Muscle layer of duodenum (tissue), 2 donors: ENCODE results near the gene CBX8.
"Not testable (repeated sequence)": the region's sequence is repeated elsewhere in the genome, so short reads cannot be mapped to it uniquely, and the experiment has no call there.

Source experiments
- H3K27ac ChIP-seq: one replicate; pipeline ENCODE4 v1.7.0; 2013; ENCODE audit warnings: mild to moderate bottlenecking, low read length
- H3K27me3 ChIP-seq: one replicate; pipeline ENCODE4 v1.7.0; 2013; ENCODE audit warnings: low read depth, mild to moderate bottlenecking, control low read depth, low read length
- H3K36me3 ChIP-seq, 2 donors: one replicate each; pipeline ENCODE4 v1.7.0; 2013; ENCODE audit warnings: low read length in 2 of 2, control low read depth in 1 of 2, mild to moderate bottlenecking in 1 of 2; ENCODE audit not compliant: insufficient read depth in 2 of 2, control insufficient read depth in 1 of 2
- H3K4me1 ChIP-seq, 2 donors: one replicate each; pipeline ENCODE4 v1.7.0; 2013; ENCODE audit warnings: low read length in 2 of 2, mild to moderate bottlenecking in 2 of 2, control low read depth in 1 of 2, moderate library complexity in 1 of 2; ENCODE audit not compliant: insufficient read depth in 2 of 2, control insufficient read depth in 1 of 2
- H3K4me3 ChIP-seq, 2 donors: one replicate each; pipeline ENCODE4 v1.7.0; 2013; ENCODE audit warnings: low read length in 2 of 2, low read depth in 1 of 2, mild to moderate bottlenecking in 1 of 2
- H3K9me3 ChIP-seq, 2 donors: one replicate each; pipeline ENCODE4 v1.7.0; 2013; ENCODE audit warnings: low read length in 2 of 2, control low read depth in 1 of 2, mild to moderate bottlenecking in 1 of 2; ENCODE audit not compliant: control insufficient read depth in 1 of 2
- donor health status: healthy.

CBX8 gene

DNA sequence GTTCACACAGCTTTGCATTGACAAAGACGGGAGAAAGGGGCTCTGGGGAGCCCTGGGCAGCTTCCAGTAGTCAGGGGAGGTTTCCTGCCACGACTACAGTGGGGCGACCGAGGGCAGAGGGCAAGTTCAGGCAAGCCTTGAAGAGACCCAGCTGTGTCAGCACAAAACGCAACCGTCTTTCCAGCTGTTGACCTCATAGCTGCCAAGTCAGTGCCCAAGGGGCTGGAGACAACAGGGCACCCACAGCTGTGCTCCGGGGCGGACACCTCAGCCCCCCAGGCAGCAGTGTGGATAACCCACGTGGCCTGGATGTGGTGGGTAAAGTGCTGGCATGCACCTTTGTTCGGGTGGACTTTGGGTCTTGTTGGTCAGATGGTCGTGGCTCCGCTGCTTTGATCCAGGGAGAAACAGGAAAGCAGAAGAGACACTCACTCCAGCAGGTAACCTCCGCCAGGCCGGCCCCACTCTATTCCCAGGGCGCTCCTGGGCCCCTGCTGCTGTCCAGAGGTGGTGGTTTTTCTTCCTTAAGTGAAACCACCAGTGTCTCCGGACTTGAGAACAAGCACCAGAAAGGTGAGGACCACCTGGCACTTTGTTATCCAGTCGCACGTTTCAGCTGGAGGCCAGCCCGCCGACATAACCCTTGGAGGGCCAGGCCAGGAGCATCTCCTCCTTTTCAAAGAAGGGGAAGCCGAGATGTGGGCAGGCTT, 36.5 kb downstream of the CBX8 start:
- no peaks in the 10 kb centered on the region for H3K9me3 ChIP-seq
- no peak overlapping the region for H3K4me3 ChIP-seq
- no peak overlapping the region for H3K27ac ChIP-seq
- H3K27me3 ChIP-seq: no peaks in the 10 kb centered on the region
- no peaks in the 10 kb centered on the region for H3K36me3 ChIP-seq
- no peaks in the 10 kb centered on the region for H3K4me1 ChIP-seq

DNA sequence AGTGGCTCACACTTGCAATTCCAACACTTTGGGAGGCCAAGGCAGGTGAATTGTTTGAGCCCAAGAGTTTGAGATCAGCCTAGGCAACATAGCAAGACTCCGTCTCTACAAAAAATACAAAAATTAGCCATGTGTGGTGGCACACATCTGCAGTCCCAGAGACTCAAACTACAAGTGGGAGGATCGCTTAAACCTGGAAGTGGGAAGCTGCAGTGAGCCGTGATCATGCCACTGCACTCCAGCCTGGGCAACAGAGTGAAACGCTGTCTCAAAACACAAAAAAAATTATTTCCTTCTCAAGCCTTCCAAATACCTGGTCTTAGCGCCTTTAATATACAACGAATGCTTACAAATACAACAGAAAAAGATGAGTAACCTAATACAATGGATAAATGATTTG, 38.6 kb downstream of the CBX8 start:
- H3K27ac ChIP-seq: no peak overlapping the region
- no peak overlapping the region for H3K4me3 ChIP-seq
- no peaks in the 10 kb centered on the region for H3K27me3 ChIP-seq
- no peaks in the 10 kb centered on the region for H3K9me3 ChIP-seq
- H3K36me3 ChIP-seq: no peaks in the 10 kb centered on the region
- no peaks in the 10 kb centered on the region for H3K4me1 ChIP-seq

DNA sequence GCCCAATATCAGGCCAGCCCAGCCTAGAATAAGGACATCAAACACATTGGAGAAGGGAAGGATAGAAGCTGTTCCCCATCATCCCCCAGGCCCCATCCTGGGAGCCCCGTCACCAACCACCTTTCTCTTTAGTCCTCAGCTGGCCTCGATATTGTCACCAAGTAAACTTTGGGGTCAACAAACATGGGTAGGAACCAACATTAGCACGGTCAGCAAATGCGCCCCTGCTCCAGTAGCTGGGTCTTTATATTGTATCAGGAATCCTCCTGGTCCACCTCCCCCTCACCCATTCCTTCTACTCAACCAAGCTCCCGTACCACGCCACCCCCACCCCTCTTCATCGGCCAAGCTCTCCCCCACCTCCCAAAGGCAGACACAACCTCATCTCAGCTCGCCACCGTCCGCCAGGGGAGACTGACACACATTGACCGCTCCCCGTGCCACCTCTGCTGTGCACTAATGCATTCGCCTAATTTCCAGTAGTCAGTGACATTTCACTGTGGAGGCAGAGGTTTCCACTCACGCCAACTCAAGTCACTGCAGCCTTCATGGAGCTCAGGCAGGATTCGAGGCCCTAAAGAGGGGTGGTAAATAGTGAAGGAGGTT, 39.6 kb downstream of the CBX8 start:
- Histone ChIP-seq H3K27ac (no peak overlapping the region), H3K36me3 (no peaks in the 10 kb centered on the region), H3K4me3 (no peak overlapping the region), H3K4me1 (no peaks in the 10 kb centered on the region), H3K9me3 (no peaks in the 10 kb centered on the region), H3K27me3 (no peaks in the 10 kb centered on the region)

DNA sequence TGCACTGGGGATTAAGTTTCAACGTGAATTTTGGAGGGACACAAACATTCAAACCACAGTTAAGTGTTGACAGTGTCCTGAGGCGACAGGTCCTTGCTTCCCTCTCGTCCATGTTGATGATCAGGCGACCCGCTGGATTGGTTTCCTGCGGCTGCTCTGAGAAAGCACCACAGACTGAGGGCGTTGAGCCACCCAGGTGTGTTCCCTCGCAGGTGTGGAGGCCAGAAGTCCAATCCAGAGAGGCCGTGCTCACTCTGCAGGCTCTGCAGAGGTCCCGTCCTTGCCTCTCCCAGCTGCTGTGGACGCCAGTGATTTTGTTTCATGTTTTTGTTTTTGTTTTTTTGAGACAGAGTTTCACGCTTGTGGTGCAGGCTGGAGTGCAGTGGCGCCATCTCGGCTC, 41.3 kb downstream of the CBX8 start:
- Histone ChIP-seq H3K27ac (no peak overlapping the region), H3K4me1 (no peaks in the 10 kb centered on the region), H3K4me3 (no peak overlapping the region), H3K27me3 (no peaks in the 10 kb centered on the region), H3K9me3 (no peaks in the 10 kb centered on the region), H3K36me3 (no peaks in the 10 kb centered on the region)

DNA sequence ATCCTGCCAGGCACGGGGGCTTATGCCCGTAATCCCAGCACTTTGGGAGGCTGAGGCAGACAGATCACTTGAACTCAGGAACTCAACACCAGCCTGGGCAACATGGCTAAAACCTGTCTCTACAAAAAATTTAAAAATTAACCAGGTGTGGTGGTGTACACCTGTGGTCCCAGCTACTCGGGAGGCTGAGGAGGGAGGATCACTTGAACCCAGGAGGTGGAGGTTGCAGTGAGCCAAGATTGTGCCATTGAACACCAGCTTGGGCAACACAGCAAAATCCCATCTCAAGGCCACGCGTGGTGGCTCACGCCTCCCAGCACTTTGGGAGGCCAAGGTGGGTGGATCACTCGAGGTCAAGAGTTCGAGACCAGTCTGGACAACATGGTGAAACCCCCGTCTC, 42.0 kb downstream of the CBX8 start:
- not testable (repeated sequence) for H3K4me1 ChIP-seq, H3K36me3 ChIP-seq, H3K27me3 ChIP-seq, H3K9me3 ChIP-seq, H3K27ac ChIP-seq, H3K4me3 ChIP-seq

DNA sequence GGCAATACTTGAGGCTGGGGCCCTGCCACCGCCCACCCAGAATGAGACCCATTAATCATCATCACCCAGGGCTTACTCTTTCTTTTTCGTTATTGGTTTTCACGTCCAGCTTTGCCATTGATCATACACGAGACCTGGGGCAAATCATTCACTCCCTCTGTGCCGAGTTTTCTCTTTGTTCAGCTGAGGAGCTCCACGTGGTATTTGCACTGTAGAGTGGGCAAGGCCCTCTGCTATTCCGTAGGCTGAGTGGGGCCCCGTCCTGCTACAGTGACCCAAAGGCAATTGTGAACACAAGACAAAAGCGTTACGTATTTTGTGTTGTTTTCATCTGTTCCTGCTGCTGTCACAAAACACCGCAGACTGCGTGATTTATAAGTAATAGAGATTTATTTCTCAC, 42.5 kb downstream of the CBX8 start:
- Histone ChIP-seq H3K9me3 (no peaks in the 10 kb centered on the region), H3K27me3 (peaks cover 7% of the 10 kb centered on the region)

DNA sequence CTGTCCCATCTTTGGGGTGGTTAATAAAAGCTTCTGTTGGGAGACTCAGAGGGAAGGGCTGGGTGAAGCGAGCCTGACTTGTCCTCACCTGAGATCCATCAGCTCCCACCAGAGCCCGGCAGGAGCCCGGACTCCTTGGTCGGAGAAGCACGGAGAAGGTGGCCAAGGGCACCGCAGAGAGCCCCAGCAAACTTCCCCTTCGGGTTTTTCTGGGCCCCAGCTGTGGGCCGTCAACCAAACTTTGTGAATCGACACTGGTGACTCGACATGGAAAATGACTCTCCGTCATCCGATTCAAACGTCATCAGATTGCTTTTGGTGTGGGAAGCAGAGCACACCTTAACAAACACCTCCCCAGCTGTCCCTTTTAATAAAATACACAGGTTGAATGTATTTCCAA, 44.7 kb downstream of the CBX8 start:
- Histone ChIP-seq H3K36me3 (no peaks in the 10 kb centered on the region), H3K27me3 (peaks cover 23% of the 10 kb centered on the region), H3K4me3 (no peak overlapping the region), H3K9me3 (no peaks in the 10 kb centered on the region), H3K4me1 (peaks cover 0 to 13% of the 10 kb centered on the region in 2 donors), H3K27ac (no peak overlapping the region)

More for the DNA sequence above, 42.5 kb downstream of the CBX8 start:
- Histone ChIP-seq H3K4me1 (no peaks in the 10 kb centered on the region), H3K4me3 (no peak overlapping the region), H3K27ac (no peak overlapping the region), H3K36me3 (no peaks in the 10 kb centered on the region)

DNA sequence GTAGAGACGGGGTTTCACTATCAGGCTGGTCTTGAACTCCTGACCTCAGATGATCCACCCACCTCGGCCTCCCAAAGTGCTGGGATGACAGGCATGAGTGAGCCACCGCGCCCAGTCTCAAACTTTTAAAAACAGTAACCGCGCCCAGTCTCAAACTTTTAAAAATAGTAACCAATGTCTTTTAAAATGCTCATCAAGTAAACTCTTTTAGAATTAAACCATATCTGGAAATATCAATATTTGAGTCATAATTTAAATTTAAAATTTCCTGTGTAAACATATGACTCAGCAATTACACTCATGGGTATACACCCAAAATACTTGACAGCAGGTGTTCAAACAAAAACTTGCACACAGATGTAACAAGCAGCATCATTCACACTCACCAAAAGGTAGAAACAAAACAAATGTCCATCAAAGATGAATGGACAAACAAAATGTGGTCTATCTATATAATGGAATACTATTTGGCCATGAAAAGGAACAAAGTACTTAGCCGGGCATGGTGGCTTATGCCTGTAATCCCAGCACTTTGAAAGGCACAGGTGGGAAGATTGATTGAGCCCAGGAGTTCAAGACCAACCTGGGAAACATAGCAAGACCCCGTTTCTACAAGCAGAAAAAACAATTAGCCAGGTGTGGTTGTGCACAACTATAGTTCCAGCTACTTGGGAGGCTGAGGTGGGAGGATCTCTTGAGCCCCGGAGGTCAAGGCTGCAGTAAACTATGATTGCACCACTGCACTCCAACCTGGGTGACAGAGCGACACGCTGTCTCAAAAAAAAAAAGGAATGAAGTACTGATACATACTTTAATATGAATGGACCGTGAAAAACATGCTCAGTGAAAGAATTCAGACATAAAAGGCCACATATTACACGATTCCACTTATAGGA, 46.0 kb downstream of the CBX8 start:
- peaks cover 33% of the 10 kb centered on the region for H3K27me3 ChIP-seq
- peaks cover 0 to 14% of the 10 kb centered on the region in 2 donors for H3K4me1 ChIP-seq
- no peaks in the 10 kb centered on the region for H3K9me3 ChIP-seq
- no peak overlapping the region for H3K27ac ChIP-seq
- no peak overlapping the region for H3K4me3 ChIP-seq
- no peaks in the 10 kb centered on the region for H3K36me3 ChIP-seq

DNA sequence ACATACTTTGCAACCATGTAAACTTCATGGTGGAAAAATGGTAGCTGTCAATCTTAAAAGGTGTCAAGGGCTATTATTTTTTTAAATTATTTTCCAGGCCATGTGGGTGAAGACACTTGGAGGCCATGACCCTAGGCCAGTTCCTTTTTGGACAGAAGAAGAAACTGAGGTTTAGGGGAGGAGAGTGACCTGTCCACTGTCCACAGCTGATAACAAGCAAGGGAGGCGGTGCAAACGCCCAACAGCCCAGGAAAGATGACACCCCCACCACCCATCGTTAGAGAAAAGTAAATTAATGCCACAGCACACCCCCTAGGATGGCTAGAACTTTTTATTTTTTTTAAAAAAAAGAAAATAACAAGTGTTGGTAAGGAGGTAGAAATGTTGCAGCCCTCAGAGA, 46.9 kb downstream of the CBX8 start:
- H3K27me3 ChIP-seq: peaks cover 36% of the 10 kb centered on the region
- H3K4me3 ChIP-seq: no peak overlapping the region
- H3K36me3 ChIP-seq: no peaks in the 10 kb centered on the region
- no peak overlapping the region for H3K27ac ChIP-seq
- H3K9me3 ChIP-seq: no peaks in the 10 kb centered on the region
- H3K4me1 ChIP-seq: peaks cover 0 to 14% of the 10 kb centered on the region in 2 donors

DNA sequence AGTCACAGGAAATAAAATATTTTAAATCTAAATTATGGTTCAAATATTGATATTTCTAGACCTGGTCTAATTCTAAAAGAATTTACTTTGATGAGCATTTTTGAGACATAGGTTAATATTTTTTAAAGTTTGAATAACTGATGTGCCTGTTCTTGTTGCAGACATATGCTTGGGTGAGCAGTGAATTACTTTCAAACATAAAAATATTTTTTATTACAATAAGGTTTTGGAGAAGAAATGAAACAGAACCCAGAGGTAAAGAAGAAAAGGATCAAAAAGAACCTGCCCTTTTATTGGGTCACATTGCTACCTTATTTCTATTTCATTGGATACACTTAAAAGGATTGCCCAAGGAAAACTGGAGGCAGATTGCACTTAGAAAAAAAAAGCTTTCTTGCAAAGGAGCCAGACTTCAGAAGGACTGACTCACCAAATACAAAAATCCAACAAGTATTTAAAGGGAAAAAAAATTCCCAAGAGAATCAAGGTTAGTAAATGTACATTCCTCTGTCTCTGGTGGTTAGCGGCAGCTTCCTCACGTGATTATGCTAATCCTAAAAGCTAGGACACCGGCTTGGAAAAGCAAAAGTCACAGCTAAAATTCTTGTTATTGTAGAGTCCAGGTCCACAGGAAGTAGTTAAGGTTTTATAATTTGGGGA, 47.6 kb downstream of the CBX8 start:
- Histone ChIP-seq H3K27ac (no peak overlapping the region), H3K4me3 (no peak overlapping the region), H3K4me1 (peaks cover 0 to 14% of the 10 kb centered on the region in 2 donors), H3K36me3 (no peaks in the 10 kb centered on the region), H3K9me3 (no peaks in the 10 kb centered on the region), H3K27me3 (peaks cover 36% of the 10 kb centered on the region)
